Amygdala (tissue), 56 donors: ENCODE results near the gene TMEM59L.

Source experiments
- DNase-seq, 56 donors: peaks; one replicate each; lab custom pipeline; 2025; lab: John Stamatoyannopoulos, UW

Gene TMEM59L

GRCh38 chr19:18636183-18636968 lies 23.7 kb downstream of the TMEM59L start:
- peak in 55 of 56 donors; percentile 70 to 99 (median 94) for DNase-seq

GRCh38 chr19:18636969-18637629 lies 24.4 kb downstream of the TMEM59L start, which contains the start of gene KLHL26:
Gene KLHL26, plus strand, starts transcription at chr19:18637028. Its CDS starts 27 bp downstream, at chr19:18637055.
- no peak for DNase-seq

- DNase-seq: peak in 1 of 56 donors; percentile 10
Measured at GRCh38 chr19:18637673-18638630, 25.3 kb downstream of the TMEM59L start.

GRCh38 chr19:18639706-18640243 lies 27.1 kb downstream of the TMEM59L start:
- DNase-seq: no peak

DNA sequence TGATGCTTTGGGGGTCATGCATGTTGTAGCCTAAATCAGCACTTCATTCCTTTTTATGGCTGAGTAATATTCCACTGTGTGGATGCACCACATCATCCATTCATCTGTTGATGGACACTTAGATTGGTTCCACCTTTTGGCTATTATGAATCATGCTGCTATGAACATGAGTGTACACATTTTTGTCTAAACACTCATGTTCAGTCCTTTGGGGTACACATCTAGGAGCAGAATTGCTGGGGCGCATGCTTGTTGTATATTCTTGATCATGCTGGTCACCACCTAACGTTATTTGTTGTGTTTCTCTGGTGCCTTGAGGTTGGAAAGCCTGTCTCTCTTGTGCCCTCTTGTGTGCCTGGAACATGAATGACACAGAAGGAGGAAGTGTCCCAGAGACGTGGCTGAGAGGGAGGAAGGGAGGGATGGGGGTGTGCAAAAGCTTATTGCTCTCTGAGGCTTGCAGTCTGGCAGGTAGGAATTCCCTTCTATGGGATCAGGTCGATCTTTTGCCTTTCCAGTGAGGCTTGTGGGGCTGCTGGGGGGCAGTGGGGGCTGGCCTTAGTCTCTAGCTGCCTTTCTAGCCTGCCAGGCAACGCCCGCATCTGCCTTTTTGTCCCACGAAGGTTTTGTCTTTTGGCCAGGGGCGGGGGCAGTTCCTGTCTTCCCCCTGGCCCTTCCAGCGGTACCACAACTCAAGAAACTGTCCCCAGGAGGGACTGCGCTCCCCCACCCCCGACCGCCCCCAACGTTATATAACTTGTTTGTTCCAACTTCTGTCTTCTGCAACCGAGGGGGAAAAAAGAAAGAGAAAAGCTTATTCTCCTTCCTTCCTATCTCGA lies 31.7 kb downstream of the TMEM59L start:
- DNase-seq: peak in 22 of 56 donors; percentile 23 to 70 (median 52)

DNA sequence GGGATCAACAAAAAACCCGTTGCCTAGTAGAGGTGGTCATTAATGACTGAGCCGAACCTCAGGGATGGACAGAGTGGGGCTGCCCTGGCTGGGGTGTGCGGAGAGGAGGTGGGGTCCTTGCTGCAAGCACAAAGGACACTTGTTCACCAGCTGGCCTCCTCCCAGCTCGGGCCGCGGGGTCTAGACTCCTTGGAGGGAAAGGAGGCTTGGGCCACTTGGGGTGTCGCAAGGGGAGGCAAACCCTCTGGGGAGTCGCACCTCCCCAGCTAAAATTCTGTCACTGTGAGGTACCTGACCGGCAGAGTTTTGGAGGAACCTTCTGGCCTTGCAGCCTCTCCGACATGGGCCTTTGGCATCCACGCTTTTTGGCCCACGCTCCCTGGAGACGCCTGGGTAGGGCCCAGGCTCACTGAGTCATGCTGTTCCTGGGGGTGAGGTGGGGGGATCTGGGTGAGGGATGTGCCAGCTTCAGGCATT lies 32.4 kb downstream of the TMEM59L start:
- DNase-seq: peak in 49 of 56 donors; percentile 11 to 89 (median 67)

GRCh38 chr19:18646535-18647370 lies 34.1 kb downstream of the TMEM59L start:
- peak in 2 of 56 donors; percentile 8 to 50 for DNase-seq

- DNase-seq: no peak
Measured at GRCh38 chr19:18647371-18647767, 34.7 kb downstream of the TMEM59L start.

GRCh38 chr19:18647807-18648206 lies 35.1 kb downstream of the TMEM59L start:
- DNase-seq: no peak

GRCh38 chr19:18648973-18649315 lies 36.3 kb downstream of the TMEM59L start:
- DNase-seq: no peak

DNA sequence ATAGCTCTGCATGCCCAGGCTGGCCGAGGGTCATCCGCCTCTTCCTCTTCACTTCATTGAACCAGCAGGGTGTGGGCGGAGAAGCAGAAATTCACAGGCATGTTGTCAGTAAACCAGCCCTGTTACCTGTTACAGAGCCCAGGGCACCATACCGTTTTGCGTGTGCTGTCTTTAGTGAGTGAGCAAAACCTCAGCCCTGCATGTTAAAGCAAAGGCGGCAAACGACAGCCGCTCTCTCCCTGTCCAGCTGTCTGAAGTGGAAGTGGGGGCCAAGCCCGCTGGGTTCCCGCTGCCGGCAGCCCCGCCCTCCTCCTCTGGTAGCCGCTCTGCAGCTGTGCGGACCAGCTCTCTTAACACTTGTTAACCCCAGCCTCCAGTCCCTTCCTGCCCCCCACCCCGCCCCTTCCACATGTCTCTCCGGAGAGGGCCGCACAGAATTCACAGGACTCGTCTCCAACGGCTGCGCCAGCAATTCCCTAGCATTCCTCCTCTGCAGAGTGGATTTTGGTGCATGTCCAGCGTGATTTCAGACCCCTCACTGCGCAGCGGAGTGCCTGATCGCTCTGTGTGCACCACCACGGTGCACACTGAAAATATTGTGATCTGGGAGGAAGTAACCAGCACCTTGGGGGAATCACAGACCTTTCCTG lies 36.8 kb downstream of the TMEM59L start:
- DNase-seq: peak in 29 of 56 donors; percentile 8 to 74 (median 39)

DNA sequence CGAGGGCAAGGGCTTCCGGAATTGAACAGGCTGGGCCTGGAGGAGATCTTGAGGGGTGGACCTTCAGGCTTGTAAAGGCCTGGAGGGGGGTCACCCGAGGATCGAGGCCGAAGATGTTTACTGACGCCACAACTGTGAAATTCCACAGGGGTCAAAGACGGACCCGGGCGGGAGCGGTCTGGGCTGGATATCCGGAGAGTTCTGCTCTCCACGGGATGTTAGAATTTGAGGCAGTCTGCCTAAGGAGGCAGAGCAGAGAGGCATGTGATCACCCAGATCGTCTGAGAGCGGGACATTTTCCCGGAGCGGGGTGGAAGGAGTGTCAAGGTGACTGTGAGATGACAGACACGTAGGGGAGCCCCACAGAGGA lies 37.3 kb downstream of the TMEM59L start:
- no peak for DNase-seq

DNA sequence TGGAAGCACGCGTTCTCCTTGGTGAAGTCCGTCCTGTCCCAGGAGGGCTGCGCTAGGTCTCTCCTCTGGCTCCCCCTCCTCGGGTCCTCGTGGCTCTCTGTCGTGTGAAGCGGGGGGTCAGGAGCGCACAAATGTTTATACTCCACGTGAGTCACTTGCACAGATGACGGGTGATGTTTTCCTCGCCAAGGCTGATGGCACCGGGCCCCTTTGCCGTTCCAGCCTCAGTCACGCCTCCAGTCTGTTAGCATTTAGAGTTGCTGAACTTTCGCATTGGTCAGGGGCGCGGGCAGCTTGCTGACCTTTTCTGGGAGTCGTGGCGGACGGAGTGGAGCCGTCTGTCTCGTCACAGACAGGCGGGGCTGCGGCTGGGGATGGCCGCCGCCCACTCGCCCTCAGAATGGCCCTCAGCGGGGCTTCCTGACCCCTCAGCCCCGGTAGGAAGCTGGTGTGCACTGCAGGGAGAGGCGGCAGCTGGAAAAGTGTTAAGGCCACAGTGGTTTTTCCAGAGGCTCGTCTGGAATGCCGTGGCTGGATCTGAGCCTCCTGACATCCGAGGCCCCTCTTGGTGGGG lies 37.9 kb downstream of the TMEM59L start:
- DNase-seq: peak in 2 of 56 donors; percentile 28 to 34

DNA sequence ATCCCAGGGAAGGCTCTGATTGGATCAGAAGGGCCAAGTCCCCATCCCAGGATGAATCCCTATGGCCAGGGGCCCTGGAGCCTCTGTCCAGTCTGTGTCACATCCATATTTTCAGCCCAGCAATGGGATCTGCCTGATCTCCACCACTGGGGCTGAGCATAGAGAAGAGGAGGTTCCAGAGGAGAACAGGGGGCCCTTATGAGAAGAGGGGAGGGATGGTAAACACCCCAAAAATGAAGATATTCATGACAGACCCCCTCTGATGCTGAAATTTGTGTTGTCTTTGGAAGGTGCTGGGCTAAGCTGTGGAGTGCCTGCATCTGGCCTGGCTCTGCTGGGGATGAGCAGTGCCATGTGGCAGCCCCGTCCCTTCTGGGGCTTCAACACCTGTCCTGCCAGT lies 38.6 kb downstream of the TMEM59L start:
- DNase-seq: no peak

DNA sequence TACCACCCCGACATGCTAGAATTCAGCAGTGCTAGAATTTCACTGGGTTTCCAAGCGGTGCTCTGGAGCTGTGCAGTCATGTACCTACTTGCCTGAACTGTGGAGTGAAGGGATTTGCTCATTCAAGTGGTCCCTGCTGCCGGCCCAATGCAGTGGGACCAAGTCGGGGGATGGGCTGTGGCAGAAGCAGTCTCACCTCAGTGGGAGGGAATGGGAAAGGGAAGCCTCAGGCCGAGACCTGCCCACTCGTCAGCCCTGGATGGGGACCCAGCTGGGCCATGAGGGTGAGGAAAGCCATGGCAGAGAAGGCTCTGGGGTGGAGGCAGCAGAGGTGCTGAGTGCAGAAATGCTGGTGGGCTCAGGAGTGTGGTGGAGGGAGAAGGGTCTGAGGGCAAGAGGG lies 39.1 kb downstream of the TMEM59L start:
- DNase-seq: no peak

GRCh38 chr19:18653853-18654252 lies 41.2 kb downstream of the TMEM59L start:
- no peak for DNase-seq

DNA sequence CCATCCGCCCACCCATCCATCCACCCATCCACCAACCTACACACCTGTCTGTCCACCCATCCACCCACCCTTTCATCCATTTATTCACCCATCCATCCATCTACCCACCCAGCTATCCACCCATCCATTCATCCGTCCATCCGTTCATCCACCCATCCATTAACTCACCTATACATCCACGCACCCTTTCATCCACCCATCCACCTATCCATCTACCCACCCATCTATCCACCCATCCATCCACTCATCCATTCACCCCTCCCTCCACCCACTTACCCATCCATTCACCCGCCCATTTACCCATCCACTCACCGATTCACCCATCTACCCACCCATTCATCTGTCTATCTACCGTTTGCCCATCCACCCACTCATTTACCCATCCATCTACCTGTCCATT lies 41.8 kb downstream of the TMEM59L start:
- DNase-seq: no peak
